GM13976 (cell line): ENCODE data around the gene UTY.

Source experiments
- DNase-seq: peaks from one replicate; pipeline ENCODE4 v3.0.0; 2012; ENCODE audit warnings: low spot score
- CTCF ChIP-seq: IDR thresholded peaks from 2 replicates; pipeline ENCODE4 v1.5.1; 2012; ENCODE audit warnings: borderline replicate concordance, mild to moderate bottlenecking; ENCODE audit not compliant: insufficient read depth; ENCODE audit errors: extremely low read depth, missing control alignments, control extremely low read depth
- in situ Hi-C: fragments of 300-500 bp; cut with MboI; formaldehyde crosslinking; loops from one replicate; pipeline ENCODE4 v1.12.0; 2022; ENCODE audit warnings: low sequenced_read_pairs, mixed read lengths, inconsistent platforms; ENCODE audit not compliant: unreplicated experiment

UTY gene

GRCh38 chrY:13330651-13331050 lies 149.2 kb downstream of the UTY start:
- DNase-seq: no peak
- in situ Hi-C loops: no loop called here
- no peak for TF ChIP-seq CTCF

- in situ Hi-C loops: no loop called here
- no peak for TF ChIP-seq CTCF
- no peak for DNase-seq
These were observed 166.9 kb downstream of the UTY start for GRCh38 chrY:13312966-13313365.

- no peak for TF ChIP-seq CTCF
- in situ Hi-C loops: no loop called here
- DNase-seq: no peak
These were observed 171.9 kb downstream of the UTY start for GRCh38 chrY:13307959-13308358.

- TF ChIP-seq CTCF: no peak
- no peak for DNase-seq
- in situ Hi-C loops: no loop called here
These were observed 179.0 kb downstream of the UTY start for GRCh38 chrY:13300795-13301194.

GRCh38 chrY:13299411-13299810 lies 180.4 kb downstream of the UTY start:
- in situ Hi-C loops: no loop called here
- no peak for TF ChIP-seq CTCF
- no peak for DNase-seq

GRCh38 chrY:13296176-13296890 lies 183.5 kb downstream of the UTY start:
- no peak for DNase-seq
- no peak for TF ChIP-seq CTCF
- in situ Hi-C loops: no loop called here
